Measurements from ENCODE around the gene C10orf53.

GRCh38 chr10:49662169-49662830 is 17.2 kb upstream of the C10orf53 start:
- TF ChIP-seq POLR2AphosphoS5 (IDR thresholded peaks at IDR 0.05; ENCODE audit: borderline replicate concordance, low read depth, low read length) (no peak), EZH2 (IDR thresholded peaks at IDR 0.05) (no peak), FOXP2 (optimal IDR thresholded peaks at IDR 0.05; ENCODE audit: control extremely low read depth, extremely low read length, insufficient read depth) (no peak)
